Iris pigment epithelial cell (primary cell): ENCODE results near the gene HOXC11.

Source experiments
- DNase-seq: peaks from one replicate; pipeline ENCODE4 v3.0.0-alpha.2; 2011; ENCODE audit warnings: low read depth

The HOXC11 gene

DNA sequence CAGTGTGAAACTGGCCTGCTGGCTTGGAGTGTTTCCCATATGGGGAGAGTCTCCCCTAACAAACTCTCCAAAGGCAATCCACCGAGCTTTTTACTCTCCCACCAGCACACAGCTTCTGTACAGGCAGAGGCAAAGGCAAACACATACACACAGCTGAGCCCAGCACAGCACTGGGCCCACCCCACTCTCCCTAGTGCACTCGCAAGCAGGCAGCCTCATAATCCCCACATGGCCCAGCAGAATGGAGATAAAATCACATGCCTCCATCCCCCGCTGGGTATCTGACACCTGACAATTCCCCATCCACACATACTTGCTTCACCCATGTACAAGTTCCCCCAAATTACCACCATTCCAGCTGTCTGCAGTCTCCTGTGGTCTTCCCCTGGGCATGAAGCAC lies 14.8 kb upstream of the HOXC11 start:
- no peak for DNase-seq

DNA sequence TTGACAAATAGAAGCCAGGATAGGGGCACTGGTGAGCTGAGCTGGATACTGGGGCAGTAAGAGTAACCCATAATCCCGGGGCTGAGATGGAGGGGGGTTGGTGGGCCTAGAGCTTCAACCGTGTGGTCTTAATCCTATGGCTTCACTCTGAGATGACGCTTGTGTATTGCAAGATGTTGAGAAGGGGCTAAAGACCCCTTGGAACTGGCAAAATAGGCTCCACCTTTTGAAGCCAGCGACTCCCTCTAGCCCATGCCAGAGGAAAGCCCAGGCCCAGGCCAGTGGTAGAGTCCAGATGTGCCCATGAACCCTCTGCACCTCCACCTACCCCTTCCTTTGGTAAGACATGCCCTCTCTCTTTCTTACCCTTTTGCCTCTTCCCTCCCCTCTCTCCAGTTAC lies 13.6 kb upstream of the HOXC11 start:
- DNase-seq, result no peak

DNA sequence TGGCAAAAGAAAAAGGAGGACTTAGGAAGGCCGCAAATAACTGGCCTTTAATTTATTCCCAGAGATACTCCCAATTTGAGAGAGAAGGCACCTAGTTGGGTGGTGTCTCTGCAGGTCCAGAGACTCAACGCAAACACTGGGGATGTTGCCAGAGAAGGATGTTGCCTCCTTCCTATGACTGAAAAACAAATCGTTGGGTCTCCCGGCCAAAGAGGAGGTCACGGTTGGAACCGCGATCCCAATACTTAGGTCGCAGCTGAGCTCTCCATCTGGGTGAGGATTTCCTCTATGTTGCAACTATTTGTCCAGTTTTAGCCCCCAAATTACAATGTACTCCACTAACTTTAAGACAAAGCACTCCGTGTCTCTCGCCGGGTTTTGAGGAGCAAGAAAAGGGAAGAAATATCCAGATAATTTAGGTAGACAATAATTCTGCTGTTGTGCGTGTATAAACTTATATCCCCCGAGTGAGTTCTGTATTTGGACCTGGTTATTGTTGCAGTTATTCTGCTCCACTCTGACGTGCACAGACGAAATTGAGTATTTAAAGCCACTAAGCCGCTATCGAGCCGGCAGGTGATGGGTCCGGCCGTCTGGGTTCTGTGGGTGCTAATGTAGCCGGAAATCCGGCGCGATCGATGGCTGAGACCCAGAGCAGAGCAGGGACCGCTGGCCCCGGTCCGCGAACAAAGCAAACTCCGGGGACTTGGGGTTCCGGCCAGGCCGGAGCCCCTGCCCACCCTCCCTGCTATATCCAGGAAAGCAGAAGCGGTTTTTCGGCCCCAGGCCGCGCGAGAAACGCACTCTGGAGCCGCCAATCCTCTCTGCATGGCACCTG lies 12.5 kb upstream of the HOXC11 start:
- no peak for DNase-seq

DNA sequence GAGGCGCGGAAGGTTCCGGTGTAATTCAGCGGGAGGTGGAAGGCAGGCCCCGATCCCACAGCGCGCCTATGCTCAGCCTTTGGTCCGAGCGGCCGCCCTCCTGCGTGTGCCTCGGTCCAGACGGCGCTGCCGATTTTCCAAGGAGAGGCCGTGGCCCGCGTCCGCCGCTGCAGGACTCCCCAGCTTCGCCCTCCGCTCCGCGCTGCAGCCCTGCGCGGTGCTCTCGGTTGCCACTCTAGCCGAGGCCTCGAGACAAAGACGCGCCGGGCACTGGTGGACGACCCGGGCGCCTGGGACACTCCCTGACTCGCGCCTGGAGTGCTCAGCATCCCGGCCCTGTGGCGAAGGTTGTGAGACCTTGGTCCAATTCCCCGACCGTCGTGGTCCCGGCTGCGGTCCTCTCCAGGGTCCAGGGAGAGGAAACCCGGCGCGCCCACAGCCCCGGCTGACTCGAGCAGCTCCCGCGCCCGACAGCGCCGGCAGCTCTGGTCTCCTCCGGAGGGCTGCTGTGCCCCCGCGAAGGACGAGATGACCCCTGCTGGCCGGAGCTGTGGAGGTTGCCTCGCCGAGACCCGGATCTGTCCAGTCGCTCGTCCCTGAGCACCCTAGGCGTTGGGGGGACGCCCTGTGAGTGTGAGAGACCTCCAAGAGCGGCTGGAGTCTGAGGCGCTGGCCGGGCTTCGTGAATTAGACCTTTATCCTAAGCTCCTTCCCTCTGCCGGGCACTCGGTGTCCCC lies 11.7 kb upstream of the HOXC11 start:
- no peak for DNase-seq

DNA sequence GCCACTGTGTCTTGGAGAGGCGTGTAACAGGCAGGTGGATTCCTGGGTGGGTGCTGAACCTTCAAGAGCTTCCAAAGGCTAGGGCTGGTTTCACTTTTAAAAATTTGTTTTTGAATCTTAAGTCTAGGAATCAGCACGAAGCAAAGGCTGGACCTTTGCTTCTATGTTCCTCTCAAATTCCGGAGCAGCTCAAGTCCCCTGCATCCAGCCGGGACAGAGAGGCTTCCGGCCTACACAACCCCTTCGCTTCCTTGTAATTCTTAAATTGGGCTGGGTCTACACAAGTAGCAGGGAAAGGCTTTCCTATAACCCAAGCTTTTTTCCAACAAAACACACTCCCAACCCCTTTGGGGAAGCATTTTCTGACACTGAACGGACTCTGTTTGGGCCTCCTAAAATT lies 9.9 kb upstream of the HOXC11 start:
- DNase-seq, result no peak

DNA sequence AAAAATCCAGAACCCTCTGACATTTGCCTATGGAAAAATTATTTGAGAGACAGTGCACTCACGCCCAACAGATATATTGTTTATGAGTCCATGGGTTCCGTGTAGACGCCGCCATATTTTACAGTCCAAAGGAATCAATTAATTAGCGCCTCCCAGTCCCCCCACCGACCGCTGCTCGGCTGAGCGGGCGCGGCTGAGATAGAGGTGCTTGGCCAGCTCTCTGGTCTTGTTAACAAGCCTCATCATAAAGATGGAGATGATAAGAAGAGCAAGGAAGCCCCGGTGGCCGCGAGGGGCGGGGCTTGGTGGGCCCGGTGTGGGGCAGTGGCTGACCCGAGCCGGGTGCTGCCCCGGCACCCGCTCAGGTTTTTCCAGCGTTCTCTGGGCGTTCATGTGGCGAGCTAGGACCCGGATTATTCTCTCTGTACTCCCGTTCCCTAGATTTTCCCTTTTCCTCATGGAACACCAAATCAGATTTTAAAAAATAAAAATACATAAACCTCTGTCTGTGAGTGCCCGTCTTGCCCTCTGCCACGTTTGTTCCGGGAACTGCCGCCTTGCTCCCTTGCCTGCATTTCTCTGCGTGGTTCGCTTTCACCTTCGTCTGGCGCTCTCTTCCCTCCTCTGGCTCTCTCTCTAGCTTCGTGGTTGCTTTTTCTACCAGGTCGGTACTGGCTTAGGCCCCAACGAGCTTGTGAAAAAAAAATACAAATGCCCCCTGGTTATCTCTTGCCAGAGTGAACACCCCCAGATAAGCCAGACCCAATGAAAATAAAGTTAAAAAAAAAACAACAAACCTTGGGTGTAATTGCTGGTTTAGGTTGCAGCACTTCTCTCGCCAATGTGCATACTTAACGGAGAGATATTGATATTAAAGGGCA lies 9.3 kb upstream of the HOXC11 start:
- DNase-seq, result no peak

DNA sequence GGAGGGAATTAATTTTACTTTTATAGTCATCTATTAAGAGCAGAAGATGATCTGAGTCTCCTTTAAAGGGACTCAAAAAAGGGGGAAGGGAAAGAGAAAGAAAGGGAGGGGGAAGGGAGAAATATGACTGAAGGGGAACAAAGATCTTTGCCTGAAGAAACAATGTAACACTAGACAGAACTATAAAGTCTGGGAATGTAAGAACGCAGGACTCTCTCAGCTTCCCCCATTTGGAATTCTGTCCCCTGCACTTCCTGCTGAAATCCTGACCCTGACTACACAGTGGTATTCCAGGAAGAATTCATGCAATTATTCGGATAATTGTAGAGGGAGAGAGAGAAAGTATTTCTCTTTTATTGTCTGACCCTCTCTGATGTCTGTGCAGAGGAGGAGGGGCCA lies 8.6 kb upstream of the HOXC11 start:
- DNase-seq, result no peak

DNA sequence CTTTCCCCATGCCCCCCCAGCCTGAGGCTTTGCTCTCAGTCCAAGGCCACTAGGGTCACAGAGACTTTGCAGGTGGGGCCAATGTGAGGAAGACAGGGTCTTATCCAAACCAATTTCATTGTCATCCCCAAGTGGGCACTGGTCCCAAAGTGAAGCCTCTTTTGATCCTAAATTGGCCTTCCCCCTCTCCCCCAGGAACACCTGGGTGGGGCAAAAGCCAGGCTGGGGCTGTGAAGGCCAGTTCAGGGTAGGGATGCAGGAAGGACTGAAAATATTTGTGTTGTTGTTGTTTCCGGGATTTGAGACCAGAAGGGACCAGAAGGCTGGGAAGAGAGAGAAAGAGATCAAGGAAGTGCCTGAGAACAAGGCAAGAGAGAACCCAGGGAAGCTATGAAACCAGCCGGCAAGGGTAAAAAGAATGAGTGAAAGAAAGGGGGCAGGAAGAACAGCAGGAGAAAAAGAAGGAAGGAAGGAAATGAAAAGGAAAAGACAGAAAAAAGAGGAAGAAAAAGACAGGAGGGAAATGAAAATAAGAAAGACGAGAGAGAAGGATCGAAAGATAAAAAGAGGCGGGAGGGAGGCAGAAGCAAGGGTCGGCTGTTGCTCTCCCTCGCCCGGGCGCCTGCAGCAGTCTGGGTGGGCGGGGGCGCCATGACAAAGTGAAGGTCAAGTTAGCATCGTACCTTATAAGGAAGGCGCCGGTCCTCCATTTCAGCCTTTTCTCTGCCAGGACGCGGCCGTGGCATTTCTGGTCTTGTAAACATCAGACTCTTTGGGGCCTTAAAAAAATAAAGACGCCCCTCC lies 7.4 kb upstream of the HOXC11 start:
- DNase-seq, result no peak

DNA sequence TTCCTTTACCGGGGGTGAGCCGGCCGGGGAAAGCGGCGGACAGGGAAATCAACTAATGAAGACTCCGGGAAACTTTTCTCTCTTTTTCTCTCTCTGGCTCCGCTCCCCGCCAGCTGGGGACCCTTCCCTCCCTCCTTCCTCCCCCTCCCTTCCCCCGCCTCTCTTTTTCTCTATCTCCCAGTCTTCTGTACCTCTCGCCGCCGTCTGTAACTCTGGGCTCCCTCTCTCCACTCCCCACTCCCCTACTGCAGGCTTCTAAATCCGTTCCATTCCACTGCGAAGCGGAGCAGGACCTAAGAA lies 6.9 kb upstream of the HOXC11 start:
- no peak for DNase-seq

DNA sequence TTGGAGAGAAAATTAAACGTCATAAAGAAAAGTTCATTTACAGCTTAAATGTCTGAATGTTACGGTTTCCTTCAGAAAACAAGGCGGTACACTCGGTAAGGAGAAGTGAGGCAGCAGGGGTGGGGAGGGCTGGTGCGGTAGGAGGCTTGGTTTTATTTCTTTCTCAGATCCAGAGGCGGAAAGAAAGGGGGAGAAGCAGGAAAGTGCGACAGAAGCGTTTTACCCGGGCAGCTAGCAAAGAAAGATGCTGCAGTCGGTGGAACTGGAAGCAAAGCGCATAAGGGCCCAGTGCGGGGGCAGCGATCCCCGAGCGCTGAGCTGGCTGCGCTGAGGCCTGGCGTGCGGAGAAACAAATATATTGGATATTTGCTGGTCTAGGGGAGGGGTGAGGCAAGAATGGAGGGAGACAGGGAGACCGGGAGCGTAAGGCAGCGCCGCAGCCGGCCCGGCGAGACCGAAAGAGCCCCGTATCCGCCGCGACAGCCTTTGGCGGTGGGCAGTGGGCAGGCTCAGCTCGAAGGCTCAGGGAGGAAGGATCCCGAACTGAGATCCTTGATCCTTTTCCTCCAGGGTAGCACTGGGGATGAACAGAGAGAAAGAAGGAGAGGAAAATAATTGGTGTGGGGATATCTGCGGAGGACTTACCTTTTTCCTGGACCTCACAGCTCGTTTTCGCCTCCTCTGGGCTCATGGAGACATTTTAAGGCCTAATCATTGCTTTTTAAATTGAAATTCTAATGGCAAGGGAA lies 6.4 kb upstream of the HOXC11 start:
- DNase-seq, result no peak

DNA sequence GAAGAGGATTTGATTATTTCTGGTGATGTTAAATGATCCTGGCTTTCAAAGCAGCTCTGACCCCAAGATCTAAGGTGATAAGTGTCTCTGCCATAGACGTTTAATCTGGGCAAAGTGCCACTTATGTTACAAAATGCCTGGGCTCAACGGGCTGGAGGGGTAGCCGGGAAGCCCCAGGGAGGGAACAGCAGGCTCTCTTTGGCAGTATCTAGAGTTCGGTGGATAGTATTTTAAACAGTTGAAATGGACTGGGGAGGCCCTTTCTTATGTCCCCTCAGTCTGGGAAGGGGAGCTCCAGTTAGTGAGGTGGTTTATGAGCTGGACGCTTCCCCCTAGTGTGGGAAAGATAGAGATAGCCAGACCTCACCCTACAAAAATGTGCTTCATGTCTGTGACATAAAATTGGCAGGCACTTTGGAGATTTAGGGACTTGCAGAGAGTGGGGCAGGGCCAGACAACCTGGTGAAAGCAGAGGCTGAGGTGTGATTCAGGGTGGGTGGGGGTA lies 5.5 kb upstream of the HOXC11 start:
- DNase-seq, result no peak

DNA sequence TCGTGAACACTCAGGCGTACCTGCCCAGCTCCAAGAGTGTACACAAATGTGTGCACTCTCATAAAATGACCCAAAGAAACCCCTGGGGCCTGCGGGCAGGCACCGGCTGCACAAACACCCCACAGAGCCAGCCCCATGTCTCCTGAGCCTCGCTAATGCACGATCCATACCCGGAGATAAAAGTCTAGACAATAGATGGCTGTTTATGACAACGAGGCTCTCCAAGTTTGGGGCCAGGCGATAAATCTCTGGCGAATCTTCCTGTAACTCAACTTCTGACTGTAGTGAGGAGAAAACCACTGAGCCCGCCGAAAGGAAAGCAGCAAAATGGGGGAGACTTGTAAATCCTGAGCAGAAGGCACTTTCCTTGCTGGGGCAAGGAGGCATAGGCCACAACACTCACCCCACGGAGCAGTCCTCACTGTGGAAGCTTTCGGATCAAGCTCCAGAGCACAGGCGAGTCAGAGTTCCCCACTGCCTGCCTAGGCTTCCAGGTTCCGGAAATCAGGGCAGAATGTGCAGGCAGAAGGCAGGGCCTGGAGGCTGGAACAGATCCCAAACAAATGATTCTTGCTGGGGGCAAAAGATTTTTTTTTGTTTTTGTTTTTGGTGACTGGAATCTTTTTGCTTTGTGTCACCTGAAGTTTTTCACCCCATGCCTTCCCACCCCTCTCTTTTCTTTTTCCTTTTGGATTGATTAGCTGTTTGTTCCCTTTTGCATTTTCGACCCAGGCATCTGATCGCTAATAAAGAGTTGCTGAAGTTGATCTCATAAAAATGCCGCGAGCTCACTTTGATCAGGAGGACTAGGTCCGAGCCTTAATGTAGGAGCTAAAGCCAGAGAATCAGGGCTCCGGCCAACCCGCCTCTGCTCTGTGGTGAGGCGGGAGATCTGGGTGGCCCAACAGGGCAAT lies 4.5 kb upstream of the HOXC11 start:
- DNase-seq, result no peak

DNA sequence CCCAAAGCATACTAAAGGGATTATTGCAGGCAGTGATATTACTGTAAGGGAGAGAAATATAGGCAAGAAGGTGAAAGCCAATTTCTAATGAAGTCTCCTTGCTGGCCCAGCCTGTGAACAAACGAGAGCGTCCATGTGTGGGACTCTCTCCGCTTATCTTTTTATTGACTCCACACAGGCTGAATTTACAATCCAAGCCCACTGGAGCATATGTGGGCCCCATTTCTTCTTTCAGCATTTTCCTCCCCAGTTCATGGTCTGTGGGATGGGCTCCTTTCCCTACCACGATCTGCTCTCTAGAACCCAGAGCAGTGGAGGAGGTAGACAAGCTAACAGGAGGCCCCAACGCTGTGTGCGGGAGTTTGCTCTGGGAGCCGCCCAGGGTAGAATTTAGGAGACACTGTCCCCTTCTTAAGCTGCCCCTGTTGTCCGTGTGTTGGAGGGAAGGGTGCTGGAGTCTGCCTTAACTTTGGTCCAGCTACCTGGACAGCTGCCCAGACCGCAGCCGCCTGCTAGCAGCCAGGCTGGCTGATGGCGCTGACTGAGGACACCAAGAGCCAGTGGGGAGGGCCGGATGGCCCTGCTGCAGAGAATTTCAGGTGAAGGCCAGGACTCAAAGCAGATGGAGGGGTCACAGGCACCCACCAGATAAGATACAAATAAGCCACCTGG lies 3.2 kb upstream of the HOXC11 start:
- DNase-seq, result no peak

DNA sequence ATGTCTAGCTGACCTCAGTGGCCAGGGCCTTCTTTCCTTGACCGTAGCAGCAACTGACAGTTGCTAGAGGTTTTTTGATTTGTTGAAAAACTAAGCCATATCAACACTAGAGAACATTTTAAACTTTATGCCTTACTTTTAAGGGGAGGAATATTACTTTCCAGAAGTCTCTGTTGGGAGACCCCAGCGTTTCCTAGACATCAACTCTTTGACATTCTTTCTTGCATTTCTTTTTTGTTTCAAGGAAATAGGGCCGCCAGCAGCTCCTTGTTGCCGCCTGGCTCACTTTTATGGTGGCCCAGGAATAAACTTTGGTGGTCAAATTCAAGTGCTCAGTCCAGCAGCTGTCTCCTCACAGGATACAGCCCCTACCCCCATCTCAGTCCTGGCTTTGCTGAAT lies 2.5 kb upstream of the HOXC11 start:
- no peak for DNase-seq

DNA sequence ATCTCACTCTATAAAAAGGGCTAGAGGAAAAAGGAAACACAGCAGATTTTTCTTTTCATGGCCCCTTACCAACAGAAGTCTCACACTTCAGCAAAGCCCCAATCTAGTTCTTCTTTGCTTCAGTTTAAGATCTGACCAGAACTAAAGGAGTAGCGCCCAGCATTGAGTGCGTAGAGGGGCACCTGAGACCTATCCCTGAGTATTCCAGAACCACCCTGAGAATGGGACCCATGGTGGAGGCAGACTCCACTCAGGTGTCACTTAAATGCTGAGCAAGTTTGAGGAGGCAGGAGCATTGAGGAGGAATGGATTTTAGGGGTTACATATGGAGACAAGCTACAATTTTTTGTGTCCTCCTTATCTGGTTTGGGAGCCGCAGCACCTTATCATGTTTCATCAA lies 1.8 kb upstream of the HOXC11 start:
- no peak for DNase-seq

DNA sequence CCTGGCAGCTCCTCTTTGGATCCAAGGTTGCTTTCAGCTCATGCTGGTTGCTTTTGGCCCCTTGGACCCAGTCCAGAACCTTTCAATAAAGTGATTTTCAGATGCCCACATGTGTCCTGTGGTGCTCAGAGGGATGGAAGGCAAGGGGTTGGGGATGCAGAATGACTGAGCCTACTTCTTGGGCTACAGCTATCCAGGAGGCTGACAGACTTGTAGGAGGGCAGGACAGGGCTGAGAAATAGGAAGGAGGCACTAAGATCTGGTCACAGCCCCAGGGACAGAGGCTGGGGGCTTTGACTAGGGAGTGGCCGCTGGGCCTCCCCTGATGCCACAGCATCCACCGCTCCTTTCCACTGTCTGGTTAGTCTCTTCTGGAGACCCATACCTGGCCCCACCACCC lies 1.2 kb upstream of the HOXC11 start:
- no peak for DNase-seq

DNA sequence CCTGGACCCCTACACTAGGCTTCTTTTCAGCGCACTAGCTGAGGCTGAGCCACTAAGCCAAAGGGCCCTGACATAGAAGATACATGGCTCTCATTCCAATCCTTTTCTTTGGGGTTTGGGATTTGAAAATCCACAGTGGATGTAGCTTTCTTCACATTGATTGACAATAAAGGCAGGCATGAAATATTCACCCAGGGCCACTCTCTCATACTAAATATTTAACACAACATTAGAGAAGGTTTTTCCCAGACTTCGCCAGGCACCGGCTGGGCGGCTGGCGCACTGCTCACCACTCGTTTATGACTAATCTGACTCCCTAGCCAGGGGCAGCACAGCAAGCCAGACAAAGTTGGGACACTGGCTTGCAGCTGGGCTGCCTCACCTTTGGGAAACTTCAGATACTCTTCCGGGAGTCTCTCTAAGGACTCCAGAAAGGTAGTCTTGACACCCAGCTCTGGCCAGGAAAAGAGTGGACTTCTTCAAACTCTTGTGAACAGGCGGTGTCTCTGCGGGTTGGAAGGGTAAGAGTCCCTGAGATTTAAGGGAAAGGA lies 699 bp upstream of the HOXC11 start:
- no peak for DNase-seq

DNA sequence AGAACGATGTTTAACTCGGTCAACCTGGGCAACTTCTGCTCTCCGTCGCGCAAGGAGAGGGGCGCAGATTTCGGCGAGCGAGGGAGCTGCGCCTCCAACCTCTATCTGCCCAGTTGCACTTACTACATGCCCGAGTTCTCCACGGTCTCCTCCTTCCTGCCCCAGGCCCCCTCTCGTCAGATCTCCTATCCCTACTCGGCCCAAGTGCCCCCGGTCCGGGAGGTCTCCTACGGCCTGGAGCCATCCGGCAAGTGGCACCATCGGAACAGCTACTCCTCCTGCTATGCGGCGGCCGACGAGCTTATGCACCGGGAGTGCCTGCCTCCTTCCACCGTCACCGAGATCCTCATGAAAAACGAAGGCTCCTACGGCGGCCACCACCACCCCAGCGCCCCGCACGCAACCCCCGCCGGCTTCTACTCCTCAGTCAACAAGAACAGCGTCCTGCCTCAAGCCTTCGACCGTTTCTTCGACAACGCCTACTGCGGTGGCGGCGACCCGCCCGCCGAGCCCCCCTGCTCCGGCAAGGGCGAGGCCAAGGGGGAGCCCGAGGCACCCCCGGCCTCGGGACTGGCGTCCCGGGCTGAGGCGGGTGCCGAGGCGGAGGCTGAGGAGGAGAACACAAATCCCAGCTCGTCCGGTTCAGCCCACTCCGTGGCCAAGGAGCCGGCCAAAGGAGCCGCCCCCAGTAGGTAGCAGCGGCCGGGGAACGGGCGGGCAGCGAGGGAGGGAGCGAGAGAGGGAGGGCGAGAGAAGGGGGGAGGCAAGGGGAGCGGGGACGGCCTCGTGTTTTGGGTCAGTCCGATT lies 513 bp downstream of the HOXC11 start:
- DNase-seq, result no peak
